K562 (cell line): Measurements from ENCODE around the gene WDR35. TPM values are rescaled to one million over a fixed set of nuclear protein-coding genes. Genes with fewer than 3 reads are reported as not detected.

ENCODE experiments used
- CHCHD3 ChIP-seq: fragments of 250-450 bp; sonication (Bioruptor Pico); IDR thresholded peaks from 2 replicates; pipeline ENCODE4 v2.1.2; 2022; ENCODE audit warnings: mild to moderate bottlenecking
- CREB5 ChIP-seq: fragments of 250-450 bp; sonication (Bioruptor Pico); IDR thresholded peaks from 2 replicates; pipeline ENCODE4 v1.5.0; 2020; ENCODE audit warnings: mild to moderate bottlenecking
- CTCF ChIP-seq, 3 experiments: IDR thresholded peaks in 2 of 3; conservative IDR thresholded peaks in 1 of 3; 2 replicates each; pipeline ENCODE4 v1.5.1; 2011 to 2012; ENCODE audit warnings: low read length in 3 of 3, mild to moderate bottlenecking in 3 of 3, control low read depth in 2 of 3, improper control_type of control experiment in 1 of 3, inconsistent platforms in 1 of 3, low read depth in 1 of 3, mixed read lengths in 1 of 3, moderate library complexity in 1 of 3; ENCODE audit not compliant: insufficient read depth in 2 of 3
- CUX1 ChIP-seq: fragments of 200-800 bp; sonication (Bioruptor generic); IDR thresholded peaks from 2 replicates; pipeline ENCODE4 v1.6.1; 2016; ENCODE audit warnings: missing genetic modification characterization, missing compliant biosample characterization
- DEAF1 ChIP-seq: fragments of 450-650 bp; formaldehyde crosslinking; IDR thresholded peaks from 2 replicates; pipeline ENCODE4 v1.4.0; 2020; ENCODE audit warnings: mild to moderate bottlenecking, moderate library complexity
- E4F1 ChIP-seq: fragments of 250-450 bp; sonication (Bioruptor Pico); IDR thresholded peaks from 2 replicates; pipeline ENCODE4 v1.5.0; 2021; ENCODE audit warnings: mild to moderate bottlenecking, borderline replicate concordance
- ELF1 ChIP-seq: fragments of 200-800 bp; sonication (Bioruptor generic); IDR thresholded peaks from 2 replicates; pipeline ENCODE4 v1.6.1; 2016; ENCODE audit warnings: missing genetic modification characterization, missing compliant biosample characterization
- HNRNPLL ChIP-seq: fragments of 200-400 bp; formaldehyde crosslinking; IDR thresholded peaks from 2 replicates; pipeline ENCODE4 v1.6.1; 2017; ENCODE audit warnings: low read length, low read depth, mild to moderate bottlenecking; ENCODE audit not compliant: poor library complexity, severe bottlenecking
- RAD51 ChIP-seq: fragments of 450-650 bp; IDR thresholded peaks from 2 replicates; pipeline ENCODE4 v1.7.1; 2016; ENCODE audit warnings: low read depth, mild to moderate bottlenecking, borderline replicate concordance
- RBFOX2 ChIP-seq: fragments of 200-400 bp; formaldehyde crosslinking; IDR thresholded peaks from 2 replicates; pipeline ENCODE4 v1.6.1; 2017; ENCODE audit warnings: low read depth, mild to moderate bottlenecking, low read length, moderate library complexity
- TAF7 ChIP-seq: fragments of 450-650 bp; IDR thresholded peaks from 2 replicates; pipeline ENCODE4 v1.6.1; 2016; ENCODE audit warnings: missing genetic modification characterization, missing compliant biosample characterization
- TEAD4 ChIP-seq, 2 experiments: sonication (generic) in 1 of 2; formaldehyde crosslinking in 1 of 2; IDR thresholded peaks; 2 replicates each; pipeline versions ENCODE4 v1.6.1 to v1.8.0; 2012 to 2022; ENCODE audit warnings: borderline replicate concordance in 1 of 2, inconsistent platforms in 1 of 2, low read length in 1 of 2, mild to moderate bottlenecking in 1 of 2, missing genetic modification reagents in 1 of 2
- ZNF217 ChIP-seq: sonication (generic); formaldehyde crosslinking; IDR thresholded peaks from 2 replicates; pipeline ENCODE4 v1.8.0; 2022; ENCODE audit warnings: mild to moderate bottlenecking, missing genetic modification reagents
- polyA plus RNA-seq, 8 experiments: library from polyadenylated mRNA; depleted of rRNA in 4 of 8; stranded (reverse) in 5 of 8; unstranded in 3 of 8; fragments of >200 nt; fragmentation: Nextera tagmentation in 2 of 8; fragmentation: Illumina TruSeq in 1 of 8; extraction: Ambion mirVana in 2 of 8; extraction: Trizol in 1 of 8; gene quantifications; 2 replicates each; pipeline versions ENCODE4 v1.2.1 to v1.2.3, GENCODE V29; 2011 to 2014; ENCODE audit warnings: inconsistent platforms in 1 of 8, missing spikeins in 1 of 8
- total RNA-seq, 7 experiments: library from RNA; depleted of rRNA in 6 of 7; stranded (reverse); fragments of >200 nt in 6 of 7; fragmentation: Illumina TruSeq in 2 of 7; extraction: Trizol in 2 of 7; gene quantifications; 2 replicates each; pipeline versions ENCODE4 v1.2.1 to v1.2.3, GENCODE V29; 2011 to 2021; ENCODE audit warnings: low replicate concordance in 1 of 7

WDR35 gene
- total and polyA plus RNA-seq, 9 of the 15 experiments (the other 6 are each of a cell fraction or from before 2014, with no cell fraction given) = 3.3 to 13.1 (median 8.0) TPM

GRCh38 chr2:19902216-19902740 lies 87.6 kb downstream of the WDR35 start (continued):
- TF ChIP-seq TEAD4 (IDR thresholded peaks at IDR 0.05; ENCODE audit: low read length) (no peak; the same call in 1 of the 2 replicates), TEAD4 (CRISPR knock-in tag; IDR thresholded peaks at IDR 0.05; ENCODE audit: borderline replicate concordance) (no peak), CREB5 (no peak), CUX1 (CRISPR knock-in tag) (no peak), CTCF (IDR thresholded peaks at IDR 0.05 in 2 of 3, conservative IDR thresholded peaks at IDR 0.05 in 1 of 3; ENCODE audit: insufficient read depth in 2 of 3, low read depth in 1 of 3, low read length in 3 of 3) (no peak), RBFOX2 (no peak), TAF7 (tag) (peak; percentile 68; the same call in 1 of the 2 replicates), DEAF1 (CRISPR knock-in tag) (no peak), RAD51 (no peak), CHCHD3 (CRISPR knock-in tag) (no peak), E4F1 (CRISPR knock-in tag) (0 out of 2 replicates have a peak, but pooled peaks have one; percentile 43), HNRNPLL (peak; percentile 5), ZNF217 (CRISPR knock-in tag) (no peak), ELF1 (0 out of 2 replicates have a peak, but pooled peaks have one; percentile 47)
